LNCAP (cell line): Measurements from ENCODE around the gene ST3GAL6.

Source experiments
- TF ChIP-seq, protein P1 (sequence below): fragments of 450-650 bp; IDR thresholded peaks from 2 replicates; pipeline ENCODE4 v1.5.1; 2017; ENCODE audit warnings: mild to moderate bottlenecking

ST3GAL6 gene

DNA sequence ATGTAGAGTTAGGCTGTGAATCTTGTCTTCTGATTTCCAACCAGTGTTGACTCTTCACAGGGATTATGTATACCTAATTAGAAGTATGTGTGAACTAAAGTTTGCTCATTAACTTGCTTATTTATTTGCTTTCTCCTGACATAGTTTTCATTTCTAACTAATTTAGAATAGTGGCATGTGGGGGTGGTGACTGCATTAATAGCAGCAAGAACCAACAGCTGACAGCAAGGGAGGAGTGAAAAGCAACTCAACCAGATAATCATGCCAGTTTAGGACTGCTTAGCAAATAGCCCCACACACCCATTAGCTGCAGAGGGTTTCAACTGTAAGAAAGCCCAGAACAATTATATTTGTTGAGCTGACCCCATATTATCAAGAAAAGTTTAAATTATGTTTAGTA, 3.8 kb downstream of the ST3GAL6 start:
- TF ChIP-seq, protein P1, sequence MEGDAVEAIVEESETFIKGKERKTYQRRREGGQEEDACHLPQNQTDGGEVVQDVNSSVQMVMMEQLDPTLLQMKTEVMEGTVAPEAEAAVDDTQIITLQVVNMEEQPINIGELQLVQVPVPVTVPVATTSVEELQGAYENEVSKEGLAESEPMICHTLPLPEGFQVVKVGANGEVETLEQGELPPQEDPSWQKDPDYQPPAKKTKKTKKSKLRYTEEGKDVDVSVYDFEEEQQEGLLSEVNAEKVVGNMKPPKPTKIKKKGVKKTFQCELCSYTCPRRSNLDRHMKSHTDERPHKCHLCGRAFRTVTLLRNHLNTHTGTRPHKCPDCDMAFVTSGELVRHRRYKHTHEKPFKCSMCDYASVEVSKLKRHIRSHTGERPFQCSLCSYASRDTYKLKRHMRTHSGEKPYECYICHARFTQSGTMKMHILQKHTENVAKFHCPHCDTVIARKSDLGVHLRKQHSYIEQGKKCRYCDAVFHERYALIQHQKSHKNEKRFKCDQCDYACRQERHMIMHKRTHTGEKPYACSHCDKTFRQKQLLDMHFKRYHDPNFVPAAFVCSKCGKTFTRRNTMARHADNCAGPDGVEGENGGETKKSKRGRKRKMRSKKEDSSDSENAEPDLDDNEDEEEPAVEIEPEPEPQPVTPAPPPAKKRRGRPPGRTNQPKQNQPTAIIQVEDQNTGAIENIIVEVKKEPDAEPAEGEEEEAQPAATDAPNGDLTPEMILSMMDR = no peak

DNA sequence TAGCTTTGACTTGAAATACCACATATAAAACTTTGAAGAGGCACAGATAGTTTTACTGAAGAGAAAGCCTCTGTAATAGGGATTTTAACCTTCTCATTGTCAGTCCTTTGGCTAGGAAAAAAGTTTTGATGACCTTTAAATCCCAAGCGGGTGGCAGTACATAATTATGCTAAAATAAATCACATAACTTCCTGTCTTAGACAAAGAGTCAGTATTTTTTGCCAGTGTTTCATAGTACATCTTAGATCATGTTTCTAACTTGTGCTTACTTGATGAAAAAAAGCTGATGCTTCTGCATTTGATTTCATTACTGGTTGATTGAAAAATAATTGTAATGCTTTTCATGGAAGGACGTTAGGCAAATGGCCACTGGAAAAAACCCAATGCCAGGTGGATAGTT, 5.8 kb downstream of the ST3GAL6 start:
- TF ChIP-seq, protein P1 = no peak

- TF ChIP-seq, protein P1 = no peak
These were observed 6.3 kb downstream of the ST3GAL6 start for GRCh38 chr3:98769448-98769847.

- TF ChIP-seq, protein P1 = no peak
These were observed 7.3 kb downstream of the ST3GAL6 start for GRCh38 chr3:98770261-98771039.

GRCh38 chr3:98772022-98772421, 8.9 kb downstream of the ST3GAL6 start:
- TF ChIP-seq, protein P1 = no peak

- TF ChIP-seq, protein P1 = no peak
These were observed 12.5 kb downstream of the ST3GAL6 start for GRCh38 chr3:98775459-98776139.

DNA sequence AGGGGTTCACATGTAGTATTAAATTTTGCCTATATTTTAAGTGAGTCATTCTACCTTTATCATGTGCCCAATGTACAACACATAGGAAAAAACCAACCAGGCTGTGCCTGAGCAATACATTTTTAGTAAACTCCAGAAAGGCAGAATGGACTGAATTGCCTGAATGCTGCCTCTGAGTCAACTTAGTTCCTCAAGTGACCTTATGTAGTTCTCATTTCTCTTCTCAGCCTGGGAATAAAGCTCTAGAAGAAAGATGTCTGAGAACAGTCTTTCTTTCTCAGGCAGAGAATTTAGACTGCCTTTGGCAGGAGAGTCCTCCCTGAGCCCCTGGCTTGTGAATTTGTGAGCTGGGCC, 13.0 kb downstream of the ST3GAL6 start:
- TF ChIP-seq, protein P1 = no peak
